Glutamatergic neuron (in vitro differentiated cells): ENCODE data around the gene ARL8A. TPM values are rescaled to one million over a fixed set of nuclear protein-coding genes. Genes with fewer than 3 reads are reported as not detected.

ENCODE experiments used
- DNase-seq: peaks from one replicate; pipeline ENCODE4 v3.0.0; 2022
- H3K27ac Mint-ChIP-seq: one replicate; pipeline ENCODE4 v1.8.0; 2020; ENCODE audit warnings: mild to moderate bottlenecking, mixed read lengths, inconsistent platforms; ENCODE audit not compliant: unreplicated experiment
- H3K27me3 Mint-ChIP-seq: one replicate; pipeline ENCODE4 v1.8.0; 2020; ENCODE audit warnings: mild to moderate bottlenecking, moderate library complexity, mixed read lengths, inconsistent platforms; ENCODE audit not compliant: unreplicated experiment
- H3K36me3 Mint-ChIP-seq: one replicate; pipeline ENCODE4 v1.8.0; 2020; ENCODE audit warnings: mild to moderate bottlenecking, mixed read lengths, inconsistent platforms; ENCODE audit not compliant: unreplicated experiment
- H3K4me1 Mint-ChIP-seq: one replicate; pipeline ENCODE4 v1.8.0; 2020; ENCODE audit warnings: mild to moderate bottlenecking, low read depth, mixed read lengths, inconsistent platforms; ENCODE audit not compliant: unreplicated experiment
- H3K4me3 Mint-ChIP-seq: one replicate; pipeline ENCODE4 v1.8.0; 2020; ENCODE audit warnings: mild to moderate bottlenecking, mixed read lengths, inconsistent platforms; ENCODE audit not compliant: unreplicated experiment
- H3K9me3 Mint-ChIP-seq: one replicate; pipeline ENCODE4 v1.8.0; 2020; ENCODE audit warnings: mild to moderate bottlenecking, moderate library complexity, mixed read lengths, inconsistent platforms; ENCODE audit not compliant: unreplicated experiment
- total RNA-seq: library from RNA; stranded (reverse); fragmentation: NEBNext Ultra II Directional; extraction: Animal tissue kit (Norgen Biotek cat#: 25700); gene quantifications from one replicate; pipeline ENCODE4 v1.2.1, GENCODE V29; 2021; ENCODE audit not compliant: unreplicated experiment
- TF ChIP-seq, protein P1 (sequence below): fragments of 200-600 bp; sonication (generic); IDR thresholded peaks from one replicate; pipeline ENCODE4 v1.5.0; 2021; ENCODE audit not compliant: partially characterized antibody, unreplicated experiment

The ARL8A gene
- total RNA-seq, 1 donor from 2014 or later, result 160 TPM

DNA sequence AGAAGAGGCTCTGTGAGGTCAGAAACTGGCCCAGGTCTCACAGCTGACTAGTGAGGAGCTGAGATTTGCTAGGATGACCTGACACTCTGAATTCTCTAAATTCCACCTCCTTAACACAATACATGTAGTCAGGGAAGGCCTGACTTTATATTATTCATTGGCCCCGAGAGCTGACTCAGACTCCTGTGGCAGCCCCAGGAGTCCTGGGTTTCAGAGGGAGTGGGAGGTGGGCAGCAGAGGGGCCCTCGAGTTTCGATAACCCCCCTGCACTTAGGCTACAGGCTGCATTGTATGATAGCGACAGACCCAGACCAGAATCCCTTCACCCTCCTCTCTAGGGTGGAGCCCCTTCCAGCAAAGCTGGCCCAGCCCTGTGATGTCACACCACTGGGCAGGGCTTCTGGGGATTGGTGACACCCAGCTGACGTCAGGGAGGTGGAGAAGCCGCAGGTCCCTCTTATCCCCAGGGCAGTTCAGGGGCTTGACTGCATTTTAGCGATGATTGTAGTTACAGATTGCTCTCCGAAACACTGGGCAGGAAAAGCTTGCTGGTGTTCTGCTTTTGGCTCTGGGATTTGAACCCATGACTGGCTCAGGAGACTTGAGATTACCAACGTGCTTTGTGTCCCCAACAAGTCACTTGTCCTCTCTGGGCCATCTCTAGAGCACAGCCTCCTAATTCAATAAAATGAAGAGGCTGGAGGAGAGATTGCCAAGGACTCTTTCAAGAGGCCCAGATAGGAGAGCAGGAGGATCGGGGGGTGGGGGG lies 38.8 kb downstream of the ARL8A start:
- peaks cover 7% of the 10 kb centered on the region for H3K9me3 Mint-ChIP-seq
- TF ChIP-seq, protein P1, sequence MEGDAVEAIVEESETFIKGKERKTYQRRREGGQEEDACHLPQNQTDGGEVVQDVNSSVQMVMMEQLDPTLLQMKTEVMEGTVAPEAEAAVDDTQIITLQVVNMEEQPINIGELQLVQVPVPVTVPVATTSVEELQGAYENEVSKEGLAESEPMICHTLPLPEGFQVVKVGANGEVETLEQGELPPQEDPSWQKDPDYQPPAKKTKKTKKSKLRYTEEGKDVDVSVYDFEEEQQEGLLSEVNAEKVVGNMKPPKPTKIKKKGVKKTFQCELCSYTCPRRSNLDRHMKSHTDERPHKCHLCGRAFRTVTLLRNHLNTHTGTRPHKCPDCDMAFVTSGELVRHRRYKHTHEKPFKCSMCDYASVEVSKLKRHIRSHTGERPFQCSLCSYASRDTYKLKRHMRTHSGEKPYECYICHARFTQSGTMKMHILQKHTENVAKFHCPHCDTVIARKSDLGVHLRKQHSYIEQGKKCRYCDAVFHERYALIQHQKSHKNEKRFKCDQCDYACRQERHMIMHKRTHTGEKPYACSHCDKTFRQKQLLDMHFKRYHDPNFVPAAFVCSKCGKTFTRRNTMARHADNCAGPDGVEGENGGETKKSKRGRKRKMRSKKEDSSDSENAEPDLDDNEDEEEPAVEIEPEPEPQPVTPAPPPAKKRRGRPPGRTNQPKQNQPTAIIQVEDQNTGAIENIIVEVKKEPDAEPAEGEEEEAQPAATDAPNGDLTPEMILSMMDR, result no peak
- H3K36me3 Mint-ChIP-seq, result no peaks in the 10 kb centered on the region
- peak; percentile 46 for DNase-seq
- H3K4me3 Mint-ChIP-seq, result no peak overlapping the region
- no peak overlapping the region for H3K27ac Mint-ChIP-seq
- peaks cover 2% of the 10 kb centered on the region for H3K27me3 Mint-ChIP-seq
- peaks cover 7% of the 10 kb centered on the region for H3K4me1 Mint-ChIP-seq

DNA sequence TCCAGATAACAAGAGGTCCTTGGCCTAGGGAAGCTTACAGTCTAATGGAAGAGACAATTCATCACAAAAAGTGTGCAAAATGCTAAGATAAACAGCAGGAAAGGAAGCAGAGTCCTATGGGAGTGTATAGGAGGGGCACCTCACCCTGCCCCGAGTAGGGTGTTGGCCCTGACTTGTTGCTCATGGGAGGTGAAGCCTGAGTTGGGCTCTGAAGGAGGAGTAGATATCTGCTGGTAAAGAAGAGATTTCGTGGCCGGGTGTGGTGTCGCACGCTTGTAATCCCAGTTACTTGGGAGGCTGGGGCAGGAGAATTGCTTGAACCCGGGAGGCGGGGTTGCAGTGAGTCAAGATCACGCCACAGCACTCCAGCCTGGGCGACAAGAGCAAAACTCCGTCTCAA lies 40.5 kb downstream of the ARL8A start:
- Mint-ChIP-seq H3K9me3 (peaks cover 7% of the 10 kb centered on the region), H3K27ac (no peak overlapping the region), H3K36me3 (no peaks in the 10 kb centered on the region), H3K4me1 (peaks cover 7% of the 10 kb centered on the region), H3K27me3 (peaks cover 2% of the 10 kb centered on the region), H3K4me3 (no peak overlapping the region)
- no peak for DNase-seq
- TF ChIP-seq, protein P1, result no peak

DNA sequence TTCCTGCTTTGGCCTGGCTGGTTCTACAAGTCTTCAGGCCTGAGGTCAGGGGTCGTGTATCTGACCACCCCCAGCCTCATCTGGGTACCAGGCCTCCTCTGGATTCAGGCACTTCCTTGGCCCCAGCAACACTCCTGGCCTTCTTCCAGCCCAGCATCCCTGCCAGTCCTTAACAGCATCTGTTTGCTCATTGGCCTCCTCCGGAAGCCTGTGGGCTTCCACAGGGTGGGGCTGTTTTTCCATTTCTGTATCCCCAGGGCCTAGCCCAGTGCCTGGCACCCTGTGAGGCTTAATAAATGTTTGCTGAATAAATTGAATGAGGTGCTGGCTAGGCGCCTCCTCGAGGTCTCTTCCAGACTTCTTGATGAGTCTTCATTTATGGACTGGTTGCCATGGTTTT lies 43.4 kb downstream of the ARL8A start:
- Mint-ChIP-seq H3K27me3 (peaks cover 3% of the 10 kb centered on the region), H3K4me1 (peaks cover 1% of the 10 kb centered on the region), H3K4me3 (no peak overlapping the region), H3K27ac (no peak overlapping the region), H3K36me3 (no peaks in the 10 kb centered on the region), H3K9me3 (peaks cover 4% of the 10 kb centered on the region)
- DNase-seq, result no peak
- TF ChIP-seq, protein P1, result no peak

DNA sequence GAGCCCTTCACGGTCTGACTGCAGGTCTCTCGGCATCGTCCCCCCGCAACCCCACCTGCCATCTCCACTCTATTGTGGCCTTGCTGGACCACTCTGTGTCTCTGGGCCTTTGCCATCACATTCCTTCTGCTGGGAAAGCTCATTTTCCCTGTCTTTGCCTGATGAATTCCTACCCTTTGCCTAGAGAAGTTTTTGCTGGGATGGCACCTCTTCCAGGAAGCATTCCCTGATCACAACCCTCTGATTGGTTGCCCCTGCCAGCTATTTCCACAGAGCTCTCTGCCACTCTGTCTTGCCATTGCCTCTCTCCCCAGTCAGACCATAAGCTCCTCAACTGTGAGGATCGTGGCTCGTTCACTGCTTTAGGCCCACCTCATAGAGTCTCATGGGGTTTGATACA lies 50.7 kb downstream of the ARL8A start:
- H3K36me3 Mint-ChIP-seq, result no peaks in the 10 kb centered on the region
- H3K27me3 Mint-ChIP-seq, result peaks cover 6% of the 10 kb centered on the region
- TF ChIP-seq, protein P1, result no peak
- H3K4me3 Mint-ChIP-seq, result no peak overlapping the region
- H3K9me3 Mint-ChIP-seq, result peaks cover 1% of the 10 kb centered on the region
- H3K4me1 Mint-ChIP-seq, result no peaks in the 10 kb centered on the region
- H3K27ac Mint-ChIP-seq, result no peak overlapping the region
- DNase-seq, result no peak

DNA sequence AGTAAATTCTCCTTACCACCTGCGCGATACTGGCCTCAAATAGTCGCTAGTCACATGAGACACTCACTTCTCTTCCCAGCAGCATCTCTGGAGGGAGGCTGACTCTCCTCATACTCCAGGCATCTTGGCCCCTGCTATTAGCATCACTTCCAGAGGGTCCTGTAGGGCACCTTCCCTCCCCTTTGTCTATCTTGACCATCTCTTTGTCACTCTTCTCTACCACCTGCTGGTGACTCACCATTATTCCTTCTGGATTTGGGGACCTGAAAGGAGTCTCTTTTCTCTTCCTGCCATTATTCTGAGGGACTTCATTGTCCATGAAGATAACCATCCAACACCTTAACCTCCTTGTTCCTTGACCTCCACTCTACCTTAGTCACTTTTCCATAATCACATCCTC lies 53.5 kb downstream of the ARL8A start:
- H3K4me1 Mint-ChIP-seq, result peaks cover 19% of the 10 kb centered on the region
- peaks cover 6% of the 10 kb centered on the region for H3K27me3 Mint-ChIP-seq
- no peaks in the 10 kb centered on the region for H3K36me3 Mint-ChIP-seq
- DNase-seq, result no peak
- TF ChIP-seq, protein P1, result no peak
- peaks cover 1% of the 10 kb centered on the region for H3K9me3 Mint-ChIP-seq
- H3K4me3 Mint-ChIP-seq, result no peak overlapping the region
- H3K27ac Mint-ChIP-seq, result no peak overlapping the region
